H1 (cell line): ENCODE data around the gene SELENOI. TPM values are rescaled to one million over a fixed set of nuclear protein-coding genes. Genes with fewer than 3 reads are reported as not detected.

Experiments used
- CTCF ChIA-PET: fragments of 300-600 bp; sonication (Branson Sonifier 250); formaldehyde crosslinking; loops from one replicate; lab custom pipeline; 2021; ENCODE audit not compliant: partially characterized antibody; lab: Charles Lee
- POLR2A ChIA-PET: fragments of 300-600 bp; sonication (Branson Sonifier 250); formaldehyde crosslinking; loops from one replicate; lab custom pipeline; 2021; ENCODE audit warnings: inconsistent platforms; ENCODE audit not compliant: partially characterized antibody; lab: Charles Lee
- DNase-seq, 2 experiments: peaks; one replicate each; pipeline versions ENCODE4 v3.0.0 to v3.0.0-alpha.2; 2010 to 2022; ENCODE audit warnings: low spot score in 2 of 2, low read depth in 1 of 2, mixed read lengths in 1 of 2
- FAIRE-seq: peaks from 2 replicates; lab custom pipeline; 2011; peaks lifted over from hg19 to GRCh38; lab: Jason Lieb, UNC
- H2AFZ ChIP-seq: 2 replicates; pipeline ENCODE4 v1.8.1; 2012; ENCODE audit warnings: low read length, inconsistent platforms
- H2AK5ac ChIP-seq: 2 replicates; pipeline ENCODE4 v1.6.1; 2013; ENCODE audit warnings: low read depth, low read length
- H2BK120ac ChIP-seq: replicated peaks from 2 replicates; pipeline ENCODE3; 2013; ENCODE audit warnings: low read depth, low read length, inconsistent platforms
- H2BK12ac ChIP-seq: 2 replicates; pipeline ENCODE4 v1.6.1; 2013; ENCODE audit warnings: low read depth, low read length
- H2BK15ac ChIP-seq: 2 replicates; pipeline ENCODE4 v1.6.1; 2013; ENCODE audit warnings: low read length
- H2BK20ac ChIP-seq: 2 replicates; pipeline ENCODE4 v1.6.1; 2013; ENCODE audit warnings: low read length
- H2BK5ac ChIP-seq: 2 replicates; pipeline ENCODE4 v1.6.1; 2013; ENCODE audit warnings: low read depth, low read length
- H3K14ac ChIP-seq: 2 replicates; pipeline ENCODE4 v1.6.1; 2013; ENCODE audit warnings: inconsistent platforms; ENCODE audit not compliant: insufficient read length
- H3K18ac ChIP-seq: 2 replicates; pipeline ENCODE4 v1.6.1; 2013; ENCODE audit warnings: low read length; ENCODE audit errors: extremely low read depth
- H3K23ac ChIP-seq: 2 replicates; pipeline ENCODE4 v1.6.1; 2013; ENCODE audit warnings: inconsistent platforms; ENCODE audit not compliant: insufficient read length
- H3K23me2 ChIP-seq: 2 replicates; pipeline ENCODE4 v1.6.1; 2013; ENCODE audit warnings: low read depth, low read length
- H3K27ac ChIP-seq: 2 replicates; pipeline ENCODE4 v1.6.1; 2011; ENCODE audit warnings: low read depth, low read length, inconsistent platforms
- H3K27me3 ChIP-seq, 4 experiments: replicated peaks in 1 of 4; 1 replicate in 1 of 4; 2 replicates in 3 of 4; pipeline versions ENCODE4 v1.6.1 to v1.8.1; 2011 to 2013; ENCODE audit warnings: low read length in 3 of 4, mild to moderate bottlenecking in 3 of 4, inconsistent platforms in 2 of 4, mixed read lengths in 2 of 4, moderate library complexity in 1 of 4; ENCODE audit not compliant: control insufficient read depth in 3 of 4, insufficient read depth in 3 of 4; ENCODE audit errors: extremely low read depth in 1 of 4
- H3K36me3 ChIP-seq, 4 experiments: 2 replicates each; pipeline versions ENCODE4 v1.6.1 to v1.8.1; 2011 to 2013; ENCODE audit warnings: mild to moderate bottlenecking in 4 of 4, low read length in 3 of 4, moderate library complexity in 2 of 4, control low read depth in 1 of 4, inconsistent platforms in 1 of 4; ENCODE audit not compliant: insufficient read depth in 4 of 4, control insufficient read depth in 2 of 4
- H3K4ac ChIP-seq: replicated peaks from 2 replicates; pipeline ENCODE3; 2013; ENCODE audit warnings: low read length, low read depth, mixed read lengths, inconsistent platforms; ENCODE audit not compliant: insufficient read length
- H3K4me1 ChIP-seq, 4 experiments: replicated peaks in 1 of 4; 1 replicate in 1 of 4; 2 replicates in 3 of 4; pipeline versions ENCODE4 v1.6.1 to v1.8.1; 2011 to 2013; ENCODE audit warnings: low read length in 3 of 4, inconsistent platforms in 2 of 4, mixed read lengths in 1 of 4; ENCODE audit not compliant: insufficient read depth in 4 of 4, control insufficient read depth in 3 of 4
- H3K4me2 ChIP-seq, 2 experiments: 2 replicates each; pipeline versions ENCODE4 v1.6.1 to v1.8.1; 2011 to 2013; ENCODE audit warnings: low read depth in 2 of 2, low read length in 2 of 2, control low read depth in 1 of 2, inconsistent platforms in 1 of 2, mild to moderate bottlenecking in 1 of 2; ENCODE audit not compliant: insufficient read depth in 1 of 2
- H3K4me3 ChIP-seq, 4 experiments: fragments of 200-600, 300-600 bp in 1 of 4; sonication (generic), shearing (Covaris generic), sonication (Bioruptor Twin) in 1 of 4; 2 replicates each; pipeline versions ENCODE4 v1.5.1 to v1.8.1; 2011 to 2016; ENCODE audit warnings: low read length in 4 of 4, low read depth in 3 of 4, control low read depth in 2 of 4, inconsistent platforms in 2 of 4, mild to moderate bottlenecking in 2 of 4, mixed read lengths in 1 of 4, moderate library complexity in 1 of 4; ENCODE audit not compliant: insufficient read depth in 2 of 4; ENCODE audit errors: extremely low read depth in 1 of 4
- H3K56ac ChIP-seq: replicated peaks from 2 replicates; pipeline ENCODE3; 2013; ENCODE audit warnings: low read depth, mild to moderate bottlenecking, mixed read lengths, low read length, inconsistent platforms; ENCODE audit not compliant: insufficient read length
- H3K79me1 ChIP-seq: 2 replicates; pipeline ENCODE4 v1.6.1; 2013; ENCODE audit warnings: low read depth, low read length, control low read depth
- H3K79me2 ChIP-seq, 2 experiments: 2 replicates each; pipeline versions ENCODE4 v1.6.1 to v1.8.1; 2012 to 2013; ENCODE audit warnings: low read length in 2 of 2, mild to moderate bottlenecking in 2 of 2, inconsistent platforms in 1 of 2; ENCODE audit not compliant: insufficient read depth in 2 of 2, control insufficient read depth in 1 of 2
- H3K9ac ChIP-seq, 4 experiments: replicated peaks in 1 of 4; 1 replicate in 1 of 4; 2 replicates in 3 of 4; pipeline versions ENCODE4 v1.6.1 to v1.8.1; 2011 to 2013; ENCODE audit warnings: low read depth in 3 of 4, low read length in 3 of 4, control low read depth in 2 of 4, mild to moderate bottlenecking in 2 of 4, moderate library complexity in 2 of 4, inconsistent platforms in 1 of 4; ENCODE audit errors: extremely low read depth in 1 of 4
- H3K9me3 ChIP-seq, 2 experiments: 2 replicates each; pipeline versions ENCODE4 v1.6.1 to v1.8.1; 2012 to 2013; ENCODE audit warnings: mild to moderate bottlenecking in 2 of 2, moderate library complexity in 2 of 2, control low read depth in 1 of 2, inconsistent platforms in 1 of 2, low read depth in 1 of 2, low read length in 1 of 2, mixed read lengths in 1 of 2; ENCODE audit not compliant: insufficient read depth in 2 of 2
- H4K20me1 ChIP-seq, 2 experiments: replicated peaks in 1 of 2; 2 replicates each; pipeline versions ENCODE3 to v1.8.1; 2011 to 2013; ENCODE audit warnings: inconsistent platforms in 2 of 2, low read length in 2 of 2, mild to moderate bottlenecking in 1 of 2; ENCODE audit not compliant: insufficient read depth in 2 of 2, control insufficient read depth in 1 of 2
- H4K5ac ChIP-seq: 2 replicates; pipeline ENCODE4 v1.6.1; 2013; ENCODE audit warnings: low read length, low read depth, mixed read lengths, inconsistent platforms; ENCODE audit not compliant: insufficient read length
- H4K8ac ChIP-seq: 2 replicates; pipeline ENCODE4 v1.8.0; 2013; ENCODE audit warnings: mild to moderate bottlenecking, moderate library complexity, low read length, inconsistent platforms; ENCODE audit not compliant: insufficient read depth; ENCODE audit errors: extremely low read depth
- H4K91ac ChIP-seq: replicated peaks from 2 replicates; pipeline ENCODE3; 2013; ENCODE audit warnings: low read length, mixed read lengths, inconsistent platforms; ENCODE audit not compliant: insufficient read length
- EP300 ChIP-seq, 2 experiments: IDR thresholded peaks; 1 replicate in 1 of 2; 2 replicates in 1 of 2; pipeline ENCODE4 v1.6.1; 2011 to 2012; ENCODE audit warnings: low read depth in 2 of 2, low read length in 2 of 2, mild to moderate bottlenecking in 2 of 2, borderline replicate concordance in 1 of 2, inconsistent platforms in 1 of 2, moderate library complexity in 1 of 2
- FOSL1 ChIP-seq: IDR thresholded peaks from 2 replicates; pipeline ENCODE4 v1.6.1; 2011; ENCODE audit warnings: mild to moderate bottlenecking, low read depth, low read length, moderate library complexity; ENCODE audit not compliant: insufficient read depth
- SIN3A ChIP-seq, 2 experiments: IDR thresholded peaks in 1 of 2; conservative IDR thresholded peaks in 1 of 2; 2 replicates each; pipeline ENCODE4 v1.6.1; 2011 to 2012; ENCODE audit warnings: low read length in 2 of 2, improper control_type of control experiment in 1 of 2, low read depth in 1 of 2, mild to moderate bottlenecking in 1 of 2
- WGBS, 2 experiments: shearing (Covaris generic) in 1 of 2; methylation state at CpG; one replicate each; pipeline versions ENCODE4 v1.1.6 to v1.1.7; 2013 to 2015; ENCODE audit warnings: low lambda C conversion rate in 2 of 2, mixed read lengths in 2 of 2, inconsistent platforms in 1 of 2, low coverage in 1 of 2, missing lambda C conversion rate in 1 of 2; ENCODE audit not compliant: insufficient replicate concordance in 2 of 2, insufficient coverage in 1 of 2, insufficient read length in 1 of 2; ENCODE audit errors: extremely low coverage in 1 of 2, missing lambda C conversion rate in 1 of 2; 5-methylcytosine and 5-hydroxymethylcytosine counted together
- polyA plus RNA-seq, 7 experiments: library from polyadenylated mRNA; depleted of rRNA in 3 of 7; stranded (reverse) in 5 of 7; unstranded in 2 of 7; fragments of >200 nt in 5 of 7; fragments of 200-250 nt in 2 of 7; gene quantifications; 1 replicate in 5 of 7; 2 replicates in 1 of 7; 4 replicates in 1 of 7; pipeline versions ENCODE4 v1.2.1 to v1.2.3, GENCODE V29; 2011 to 2013; ENCODE audit warnings: missing spikeins in 2 of 7, mixed read lengths in 2 of 7
- total RNA-seq: library from RNA; stranded (reverse); fragmentation: NEBNext Ultra II Directional; extraction: Animal tissue kit (Norgen Biotek cat#: 25700); gene quantifications from 2 replicates; pipeline ENCODE4 v1.2.1, GENCODE V29; 2021

Gene SELENOI
- total and polyA plus RNA-seq, 2 of the 8 experiments (the other 6 are each of a cell fraction or from before 2014, with no cell fraction given), result 15.9 to 63.8 TPM

GRCh38 chr2:26298286-26298637 is 47.7 kb upstream of the SELENOI start:
- DNase-seq (no peak), FAIRE-seq (no peak)
- Histone ChIP-seq H3K23me2 (peaks cover 14% of the 10 kb centered on the region), H4K20me1 (no peaks in the 10 kb centered on the region), H3K56ac (no peak overlapping the region), H3K27ac (peak overlapping the region; percentile 91), H3K23ac (no peak overlapping the region), H3K4me1 (peaks cover 10 to 17% (median 11%) of the 10 kb centered on the region in 4 experiments), H3K9me3 (no peaks in the 10 kb centered on the region), H3K36me3 (no peaks in the 10 kb centered on the region), H2BK5ac (peak overlapping the region; percentile 99), H4K91ac (peak overlapping the region; percentile 84), H3K27me3 (no peaks in the 10 kb centered on the region), H3K14ac (no peak overlapping the region), H2AFZ (peak overlapping the region; percentile 76; the same call in 1 of the 2 replicates), H3K79me1 (no peaks in the 10 kb centered on the region), H2BK20ac (no peak overlapping the region), H2BK12ac (peak overlapping the region; percentile 87; the same call in 1 of the 2 replicates), H4K5ac (peak overlapping the region; percentile 76), H4K8ac (peak overlapping the region; percentile 81; the same call in 1 of the 2 replicates), H2BK15ac (no peak overlapping the region; the same call in 1 of the 2 replicates), H2BK120ac (peak overlapping the region; percentile 19), H3K9ac (peak overlapping the region in 3 of 4 experiments; percentile 58 to 81 (median 77); a peak in 3 of 7 replicates), H3K4ac (no peak overlapping the region), H2AK5ac (no peak overlapping the region), H3K79me2 (peaks cover 0 to 12% of the 10 kb centered on the region in 2 experiments; a peak in 2 of 4 replicates), H3K18ac (peak overlapping the region; percentile 97), H3K4me2 (peak overlapping the region; percentile 88 to 99), H3K4me3 (peak overlapping the region; percentile 47 to 78 (median 70))
- WGBS, 2 experiments, result 2% methylated on average over 15 of the region's 17 CpGs; no CpG with 5 or more reads in 1 of the 2 experiments
- POLR2A ChIA-PET, result interaction anchor here (0.7 to 4.4 kb wide), 9 partner anchors 9 to 125 kb away, joined by 3 to 37 read pairs (median 5); partner anchors contain the start of genes HADHA and HADHB
- TF ChIP-seq SIN3A (conservative IDR thresholded peaks at IDR 0.05 in 1 of 2, IDR thresholded peaks at IDR 0.05 in 1 of 2; ENCODE audit: low read depth in 1 of 2, low read length in 2 of 2), result 0 out of 4 replicates have a peak, but pooled peaks of 1 of the 2 experiments have one; percentile 4
- no peak for TF ChIP-seq EP300 (IDR thresholded peaks at IDR 0.05; ENCODE audit: borderline replicate concordance in 1 of 2, low read depth in 2 of 2, low read length in 2 of 2)
- 0 out of 2 replicates have a peak, but pooled peaks have one; percentile 15 for TF ChIP-seq FOSL1
- CTCF ChIA-PET, result interaction anchor here (0.6 to 2.2 kb wide), 8 partner anchors 16 to 718 kb away, joined by 3 to 8 read pairs (median 4); no protein-coding TSS in a partner anchor
